Naive B cell (primary cell): ENCODE data around the gene DGKD. TPM values are rescaled to one million over a fixed set of nuclear protein-coding genes. Genes with fewer than 3 reads are reported as not detected.

Experiments
- ATAC-seq, 2 donors: fragments of 150-1000 bp; cut with Tn5 transposase; 2 replicates each; pipeline ENCODE4 v1.10.0; 2021; ENCODE audit warnings: low read depth in 2 of 2, mild to moderate bottlenecking in 2 of 2, moderate library complexity in 2 of 2
- DNase-seq: peaks from one replicate; pipeline ENCODE4 v3.0.0; 2022
- H3K27ac Mint-ChIP-seq, 6 donors: one replicate each; pipeline ENCODE4 v1.8.0; 2020 to 2022; ENCODE audit warnings: mild to moderate bottlenecking in 6 of 6, mixed read lengths in 6 of 6, moderate library complexity in 5 of 6, inconsistent platforms in 2 of 6
- H3K27me3 Mint-ChIP-seq, 3 donors: one replicate each; pipeline ENCODE4 v1.8.0; 2021 to 2022; ENCODE audit warnings: mixed read lengths in 3 of 3, mild to moderate bottlenecking in 1 of 3
- H3K36me3 Mint-ChIP-seq, 2 donors: one replicate each; pipeline ENCODE4 v1.8.0; 2020 to 2022; ENCODE audit warnings: mixed read lengths in 2 of 2, inconsistent platforms in 1 of 2, mild to moderate bottlenecking in 1 of 2
- H3K4me1 Mint-ChIP-seq, 3 donors: one replicate each; pipeline ENCODE4 v1.8.0; 2020 to 2022; ENCODE audit warnings: mixed read lengths in 3 of 3, inconsistent platforms in 1 of 3, mild to moderate bottlenecking in 1 of 3, moderate library complexity in 1 of 3
- H3K4me3 Mint-ChIP-seq, 8 donors: one replicate each; pipeline ENCODE4 v1.8.0; 2020 to 2022; ENCODE audit warnings: mild to moderate bottlenecking in 8 of 8, mixed read lengths in 8 of 8, moderate library complexity in 8 of 8, inconsistent platforms in 2 of 8
- H3K9me3 Mint-ChIP-seq, 7 donors: one replicate each; pipeline ENCODE4 v1.8.0; 2020 to 2022; ENCODE audit warnings: mixed read lengths in 7 of 7, mild to moderate bottlenecking in 5 of 7, inconsistent platforms in 2 of 7, moderate library complexity in 1 of 7
- polyA plus RNA-seq, 6 donors: library from polyadenylated mRNA; unstranded; fragments of 300-500 nt; fragmentation: Illumina TruSeq; gene quantifications; one replicate each; pipeline ENCODE4 v1.2.3, GENCODE V29; 2021; ENCODE audit warnings: low read depth in 6 of 6

DGKD gene
- polyA plus RNA-seq, 6 donors from 2014 or later = 38.0 to 111 (median 67.7) TPM

DNA sequence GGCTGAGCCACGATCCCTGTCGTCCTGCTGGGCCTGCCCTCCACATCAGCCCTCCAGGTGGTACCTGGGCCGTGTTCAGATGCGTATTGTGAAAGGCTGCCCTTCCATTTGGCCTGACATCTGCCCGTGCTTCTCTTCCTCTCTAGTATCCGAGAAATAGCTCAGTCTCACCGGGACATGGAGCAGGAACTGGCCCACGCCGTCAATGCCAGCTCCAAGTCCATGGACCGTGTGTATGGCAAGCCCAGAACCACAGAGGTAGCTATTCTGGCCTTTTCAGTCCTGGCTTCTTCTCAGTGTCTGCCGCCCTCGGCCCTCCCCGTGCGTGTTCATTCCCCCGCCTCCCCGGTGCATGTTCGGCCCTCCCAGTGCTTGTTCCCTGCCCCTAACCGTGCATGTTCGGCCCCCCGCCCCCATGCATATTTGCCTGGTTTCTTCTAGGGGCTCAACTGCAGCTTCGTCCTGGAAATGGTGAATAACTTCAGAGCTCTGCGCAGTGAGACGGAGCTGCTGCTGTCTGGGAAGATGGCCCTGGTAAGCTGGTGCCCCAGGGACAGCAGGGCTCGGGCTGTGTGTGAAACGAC, 108.0 kb downstream of the DGKD start:
- peaks cover 0 to 11% (median 5%) of the 10 kb centered on the region in 3 donors for H3K4me1 Mint-ChIP-seq
- peaks cover 0 to 2% (median 0%) of the 10 kb centered on the region in 7 donors for H3K9me3 Mint-ChIP-seq
- peak overlapping the region; percentile 21 to 92 (median 60) for H3K27ac Mint-ChIP-seq
- peak overlapping the region in 2 of 8 donors; percentile 16 to 19 for H3K4me3 Mint-ChIP-seq
- no peaks in the 10 kb centered on the region for H3K27me3 Mint-ChIP-seq
- peaks cover 9 to 45% of the 10 kb centered on the region in 2 donors for H3K36me3 Mint-ChIP-seq
- ATAC-seq (no peak), DNase-seq (no peak)

DNA sequence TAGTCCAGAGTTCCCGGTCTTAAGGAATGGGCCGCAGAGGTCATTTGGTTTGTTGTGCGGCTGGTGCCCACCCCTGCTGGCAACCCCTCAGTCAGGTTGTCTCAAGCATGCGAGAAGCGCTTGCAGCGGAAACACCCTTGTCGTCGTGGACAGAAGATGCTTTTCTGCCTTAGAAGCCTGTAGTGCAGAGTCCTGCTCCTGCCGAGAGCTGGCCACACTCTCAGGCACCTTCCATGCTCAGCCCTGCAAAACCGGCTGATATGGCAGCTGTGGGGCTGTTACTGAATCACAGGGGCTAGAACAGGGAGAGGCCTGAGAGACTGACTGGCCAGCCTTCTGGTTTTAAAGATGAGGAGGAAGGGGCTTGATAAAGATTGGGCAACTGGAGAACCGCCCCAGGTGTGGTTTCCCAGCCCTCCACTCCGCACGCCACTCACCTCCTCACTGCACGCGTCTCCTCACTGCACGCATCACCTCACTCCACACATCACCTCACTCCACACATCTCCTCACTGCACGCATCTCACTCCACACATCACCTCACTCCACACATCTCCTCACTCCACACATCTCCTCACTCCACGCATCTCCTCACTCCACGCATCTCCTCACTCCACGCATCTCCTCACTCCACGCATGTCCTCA, 108.7 kb downstream of the DGKD start:
- peak overlapping the region in 4 of 6 donors; percentile 20 to 81 (median 40) for H3K27ac Mint-ChIP-seq
- no peak for DNase-seq
- H3K9me3 Mint-ChIP-seq = peaks cover 0 to 2% (median 0%) of the 10 kb centered on the region in 7 donors
- peaks cover 0 to 6% (median 5%) of the 10 kb centered on the region in 3 donors for H3K4me1 Mint-ChIP-seq
- H3K4me3 Mint-ChIP-seq = peak overlapping the region in 1 of 8 donors; percentile 18
- peaks cover 7 to 45% of the 10 kb centered on the region in 2 donors for H3K36me3 Mint-ChIP-seq
- no peak for ATAC-seq
- no peaks in the 10 kb centered on the region for H3K27me3 Mint-ChIP-seq

DNA sequence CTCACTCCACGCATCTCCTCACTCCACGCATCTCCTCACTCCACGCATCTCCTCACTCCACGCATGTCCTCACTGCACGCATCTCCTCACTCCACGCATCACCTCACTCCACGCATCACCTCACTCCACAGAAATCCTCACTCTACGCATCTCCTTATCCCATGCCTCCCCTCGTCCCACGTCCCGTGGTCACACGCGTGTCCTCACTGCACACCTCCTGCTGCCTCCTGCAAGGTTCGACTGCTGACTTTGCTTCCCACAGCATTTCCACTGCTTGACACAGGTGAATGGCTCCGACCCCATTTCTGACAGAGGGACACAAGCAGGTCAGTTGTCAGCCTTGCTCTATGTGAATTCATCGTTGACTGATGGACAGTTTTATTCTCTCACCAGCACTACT, 109.3 kb downstream of the DGKD start:
- H3K4me3 Mint-ChIP-seq = peak overlapping the region in 2 of 8 donors; percentile 18 to 24
- H3K4me1 Mint-ChIP-seq = peaks cover 0 to 6% (median 5%) of the 10 kb centered on the region in 3 donors
- ATAC-seq = no peak
- H3K9me3 Mint-ChIP-seq = peaks cover 0 to 2% (median 0%) of the 10 kb centered on the region in 7 donors
- peak overlapping the region in 3 of 6 donors; percentile 10 to 81 (median 17) for H3K27ac Mint-ChIP-seq
- H3K27me3 Mint-ChIP-seq = no peaks in the 10 kb centered on the region
- no peak for DNase-seq
- H3K36me3 Mint-ChIP-seq = peaks cover 11 to 49% of the 10 kb centered on the region in 2 donors

DNA sequence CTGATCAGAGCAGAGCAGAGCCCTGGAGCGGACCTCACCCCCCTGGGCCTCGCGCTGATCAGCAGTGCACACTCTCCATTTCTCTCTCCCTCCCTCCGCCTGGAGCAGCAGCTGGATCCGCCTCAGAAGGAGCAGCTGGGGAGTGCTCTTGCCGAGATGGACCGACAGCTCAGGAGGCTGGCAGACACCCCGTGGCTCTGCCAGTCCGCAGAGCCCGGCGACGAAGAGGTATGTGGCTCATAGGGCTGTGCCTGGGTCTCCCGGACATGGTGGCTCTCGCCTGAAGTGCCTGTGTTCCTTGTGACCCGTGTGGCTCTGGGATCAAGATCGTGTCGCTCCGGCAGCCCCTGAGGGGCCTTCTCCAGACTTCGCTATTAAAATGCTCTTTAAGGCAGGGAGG, 109.8 kb downstream of the DGKD start:
- peaks cover 0 to 2% (median 0%) of the 10 kb centered on the region in 7 donors for H3K9me3 Mint-ChIP-seq
- ATAC-seq = no peak
- H3K27ac Mint-ChIP-seq = peak overlapping the region in 5 of 6 donors; percentile 6 to 86 (median 81)
- no peak for DNase-seq
- H3K4me3 Mint-ChIP-seq = peak overlapping the region in 1 of 8 donors; percentile 24
- peaks cover 0 to 6% (median 5%) of the 10 kb centered on the region in 3 donors for H3K4me1 Mint-ChIP-seq
- H3K27me3 Mint-ChIP-seq = no peaks in the 10 kb centered on the region
- peaks cover 11 to 53% of the 10 kb centered on the region in 2 donors for H3K36me3 Mint-ChIP-seq

DNA sequence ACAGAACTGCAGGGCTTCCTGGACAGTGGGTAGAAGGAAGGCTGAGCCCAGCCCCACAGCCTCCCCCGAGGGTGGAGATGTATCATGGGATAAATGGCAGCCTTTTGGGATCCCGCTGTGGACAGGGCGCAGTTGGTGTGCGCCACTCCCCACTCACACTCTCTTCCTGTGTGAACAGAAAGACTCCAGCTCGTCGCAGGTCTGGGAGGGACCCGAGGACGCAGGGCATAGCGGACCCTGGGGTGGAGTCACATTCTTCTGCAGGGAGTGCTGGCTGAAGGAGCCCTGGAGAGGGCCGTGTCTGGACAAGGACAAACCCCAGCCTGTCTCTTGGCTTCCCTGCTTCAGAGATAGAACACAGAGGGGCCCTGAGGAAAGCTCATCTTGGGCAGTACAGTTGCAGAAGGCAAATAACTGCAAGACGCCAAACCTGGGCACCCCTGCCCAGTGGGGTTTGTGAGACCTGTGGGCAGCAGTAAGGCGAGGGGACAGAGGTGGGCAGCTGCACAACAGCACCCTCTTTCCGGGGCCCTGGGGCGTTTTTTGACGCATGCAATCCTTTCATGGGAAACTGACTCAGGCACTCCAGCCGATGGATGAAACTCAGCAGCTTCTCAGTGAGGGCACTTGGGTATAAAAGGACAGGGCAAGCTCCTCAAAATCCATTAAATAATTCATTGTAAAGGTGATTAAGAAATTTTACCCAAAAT, 110.4 kb downstream of the DGKD start:
- peak overlapping the region in 2 of 6 donors; percentile 11 to 32 for H3K27ac Mint-ChIP-seq
- DNase-seq (no peak), ATAC-seq (no peak)
- peaks cover 11 to 60% of the 10 kb centered on the region in 2 donors for H3K36me3 Mint-ChIP-seq
- peaks cover 0 to 6% (median 5%) of the 10 kb centered on the region in 3 donors for H3K4me1 Mint-ChIP-seq
- no peak overlapping the region for H3K4me3 Mint-ChIP-seq
- H3K9me3 Mint-ChIP-seq = peaks cover 0 to 2% (median 0%) of the 10 kb centered on the region in 7 donors
- no peaks in the 10 kb centered on the region for H3K27me3 Mint-ChIP-seq

DNA sequence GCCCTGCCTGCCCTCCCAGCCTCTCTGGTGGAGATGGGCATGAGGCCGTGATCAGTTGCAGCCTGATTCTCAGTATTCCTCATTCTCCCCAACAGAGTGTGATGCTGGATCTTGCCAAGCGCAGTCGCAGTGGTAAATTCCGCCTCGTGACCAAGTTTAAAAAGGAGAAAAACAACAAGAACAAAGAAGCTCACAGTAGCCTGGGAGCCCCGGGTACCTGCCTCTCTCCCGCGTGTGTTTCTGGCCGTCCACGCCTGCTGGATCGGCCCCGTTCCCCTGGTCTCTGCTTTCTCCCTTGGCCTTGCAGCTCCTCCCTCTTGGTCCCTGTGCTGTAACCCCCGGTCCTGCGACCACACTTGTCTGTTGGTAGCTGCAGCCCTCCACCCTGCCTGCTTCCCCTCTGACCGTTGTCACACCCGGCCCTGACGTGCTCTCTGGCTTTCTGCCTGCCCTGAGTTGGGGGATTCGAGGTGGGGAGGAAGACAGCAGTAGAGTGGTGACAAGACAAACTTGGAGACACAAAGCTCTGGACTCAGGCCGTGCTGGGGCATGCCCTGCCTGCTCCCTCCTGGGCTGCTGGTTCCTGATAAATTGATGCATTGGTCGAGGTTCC, 112.8 kb downstream of the DGKD start:
- peak overlapping the region in 5 of 6 donors; percentile 15 to 52 (median 39) for H3K27ac Mint-ChIP-seq
- peaks cover 0 to 6% (median 5%) of the 10 kb centered on the region in 3 donors for H3K4me1 Mint-ChIP-seq
- H3K36me3 Mint-ChIP-seq = peaks cover 16 to 63% of the 10 kb centered on the region in 2 donors
- H3K9me3 Mint-ChIP-seq = peaks cover 0 to 2% (median 0%) of the 10 kb centered on the region in 7 donors
- ATAC-seq = no peak
- no peak for DNase-seq
- no peaks in the 10 kb centered on the region for H3K27me3 Mint-ChIP-seq
- no peak overlapping the region for H3K4me3 Mint-ChIP-seq

DNA sequence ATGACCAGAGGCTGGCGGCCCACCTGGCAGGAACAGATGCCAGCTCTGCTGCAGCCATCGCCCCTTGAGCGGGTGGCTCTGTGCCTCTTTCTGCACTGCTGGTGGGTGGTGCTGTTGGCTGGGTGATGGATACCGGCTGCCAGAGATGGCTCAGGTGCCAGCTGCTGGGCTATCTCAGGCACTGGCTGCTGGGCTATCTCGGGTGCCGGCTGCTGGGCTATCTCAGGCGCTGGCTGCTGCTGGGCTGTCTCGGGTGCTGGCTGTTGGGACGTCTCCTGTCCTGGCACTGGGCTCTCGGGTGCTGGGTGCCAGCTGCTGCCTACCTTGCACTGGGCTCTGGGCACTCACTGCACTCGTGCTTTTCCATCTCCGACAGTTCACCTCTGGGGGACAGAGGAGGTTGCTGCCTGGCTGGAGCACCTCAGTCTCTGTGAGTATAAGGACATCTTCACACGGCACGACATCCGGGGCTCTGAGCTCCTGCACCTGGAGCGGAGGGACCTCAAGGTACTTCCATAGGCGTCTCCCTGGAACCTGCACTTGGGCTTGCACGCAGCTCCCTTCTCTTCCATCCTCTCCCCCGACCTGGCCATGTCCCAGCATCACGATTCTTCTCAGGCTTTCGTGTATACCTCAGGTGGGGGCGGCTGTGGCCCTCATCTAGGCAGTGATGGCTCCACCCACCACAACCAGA, 113.9 kb downstream of the DGKD start:
- H3K36me3 Mint-ChIP-seq = peaks cover 27 to 65% of the 10 kb centered on the region in 2 donors
- no peak for DNase-seq

DNA sequence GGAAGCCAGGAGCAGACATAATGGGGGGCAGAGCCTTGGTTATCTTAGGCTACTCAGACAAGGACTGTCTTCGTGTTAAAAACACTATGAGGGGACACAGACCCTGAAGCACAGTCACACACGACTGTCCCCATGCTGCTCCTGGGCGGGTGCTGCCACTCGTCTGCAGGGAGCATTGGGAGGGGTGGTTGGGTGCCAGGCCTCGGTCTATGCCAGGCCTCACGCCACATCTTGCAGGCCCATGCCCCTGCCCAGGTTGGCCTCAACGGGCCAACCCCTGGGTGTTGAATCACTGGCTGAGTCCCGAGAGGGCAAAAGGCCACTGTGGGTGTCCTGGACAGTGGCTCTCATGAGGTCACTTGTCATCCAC, 114.4 kb downstream of the DGKD start:
- Mint-ChIP-seq H3K27me3 (no peaks in the 10 kb centered on the region), H3K36me3 (peaks cover 28 to 60% of the 10 kb centered on the region in 2 donors), H3K9me3 (peaks cover 0 to 3% (median 0%) of the 10 kb centered on the region in 7 donors), H3K27ac (peak overlapping the region in 3 of 6 donors; percentile 21 to 79 (median 50)), H3K4me3 (no peak overlapping the region), H3K4me1 (peaks cover 0 to 10% (median under 1%) of the 10 kb centered on the region in 3 donors)
- no peak for DNase-seq
- ATAC-seq = no peak

More for the DNA sequence above, 113.9 kb downstream of the DGKD start:
- H3K4me1 Mint-ChIP-seq = peaks cover 0 to 5% (median 5%) of the 10 kb centered on the region in 3 donors
- H3K27ac Mint-ChIP-seq = peak overlapping the region in 5 of 6 donors; percentile 23 to 79 (median 50)
- ATAC-seq = no peak
- no peak overlapping the region for H3K4me3 Mint-ChIP-seq
- peaks cover 0 to 3% (median 0%) of the 10 kb centered on the region in 7 donors for H3K9me3 Mint-ChIP-seq
- no peaks in the 10 kb centered on the region for H3K27me3 Mint-ChIP-seq

DNA sequence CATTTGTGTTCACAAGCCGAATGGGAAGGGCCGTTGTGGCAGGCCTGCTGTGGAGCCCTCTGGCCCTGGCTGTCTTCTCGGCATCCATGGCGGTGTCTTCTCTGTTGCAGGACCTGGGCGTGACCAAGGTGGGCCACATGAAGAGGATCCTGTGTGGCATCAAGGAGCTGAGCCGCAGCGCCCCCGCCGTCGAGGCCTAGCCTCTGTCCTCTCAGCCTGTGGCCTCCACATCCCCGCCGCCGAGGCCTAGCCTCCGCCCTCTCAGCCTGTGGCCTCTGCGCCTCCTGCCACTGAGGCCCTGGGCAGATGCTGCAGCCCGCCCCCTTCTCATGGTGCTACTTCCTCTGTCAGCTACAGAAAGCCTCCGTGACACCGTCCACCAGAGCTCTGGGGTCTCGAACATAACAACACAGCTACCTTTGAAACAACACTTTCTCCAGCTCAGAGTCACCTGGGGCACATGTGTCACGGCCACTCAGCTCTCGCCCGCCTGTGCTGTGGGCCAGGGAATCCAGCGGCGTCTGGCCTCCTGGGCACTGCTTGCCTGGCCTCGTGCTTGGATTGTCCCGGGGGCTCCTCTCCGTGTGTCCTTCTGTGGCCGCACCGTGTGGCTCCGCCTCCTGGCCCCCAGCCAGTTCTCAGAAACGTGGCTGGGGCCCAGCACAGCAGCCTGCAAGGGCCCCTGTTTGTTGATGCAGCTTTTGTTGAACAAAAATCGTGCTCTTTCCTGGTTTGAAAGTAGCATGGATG, 115.1 kb downstream of the DGKD start:
- Mint-ChIP-seq H3K9me3 (peaks cover 0 to 3% (median 0%) of the 10 kb centered on the region in 7 donors), H3K4me3 (peak overlapping the region in 1 of 8 donors; percentile 66), H3K4me1 (peaks cover 0 to 10% (median 0%) of the 10 kb centered on the region in 3 donors), H3K36me3 (peaks cover 28 to 53% of the 10 kb centered on the region in 2 donors), H3K27ac (peak overlapping the region; percentile 43 to 94 (median 76)), H3K27me3 (no peaks in the 10 kb centered on the region)
- no peak for ATAC-seq
- DNase-seq = no peak

DNA sequence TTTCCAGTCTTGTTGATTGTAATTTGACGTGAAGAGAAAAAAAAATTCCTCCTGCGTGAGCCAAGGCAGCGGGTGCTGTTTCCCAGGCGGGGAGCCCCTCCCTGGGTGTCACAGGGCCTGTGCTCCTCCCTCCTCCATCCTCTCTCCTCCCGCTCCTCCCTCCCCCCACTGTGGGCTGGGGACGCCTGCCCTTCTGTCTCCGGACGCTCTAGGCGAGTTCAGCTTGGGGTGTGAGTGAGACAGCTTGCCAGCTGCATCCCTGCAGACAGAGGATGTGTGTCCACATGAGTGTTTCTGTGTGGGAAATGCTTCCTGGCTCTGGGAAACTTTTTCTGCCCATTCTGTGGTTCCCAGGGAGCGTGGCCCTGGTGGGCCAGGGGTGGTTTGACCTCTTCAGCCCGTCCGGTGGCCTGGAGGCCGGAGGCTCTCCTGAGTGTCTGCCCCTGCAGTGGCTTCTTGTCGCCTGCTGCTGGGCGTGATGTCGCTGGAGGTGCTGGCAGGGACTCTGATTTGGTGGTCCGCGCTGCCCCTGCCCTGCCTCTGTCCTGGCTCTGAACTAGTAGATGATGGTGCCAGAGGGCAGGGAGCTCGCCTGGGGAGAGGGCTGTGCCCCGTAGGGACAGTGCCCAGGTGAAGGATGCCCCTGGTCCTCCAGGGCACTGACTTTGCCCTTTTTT, 115.9 kb downstream of the DGKD start:
- Mint-ChIP-seq H3K4me1 (peaks cover 0 to 10% (median 0%) of the 10 kb centered on the region in 3 donors), H3K4me3 (no peak overlapping the region), H3K36me3 (peaks cover 28 to 53% of the 10 kb centered on the region in 2 donors), H3K9me3 (peaks cover 0 to 3% (median 0%) of the 10 kb centered on the region in 7 donors), H3K27ac (peak overlapping the region in 4 of 6 donors; percentile 43 to 77 (median 59)), H3K27me3 (no peaks in the 10 kb centered on the region)
- DNase-seq (no peak), ATAC-seq (no peak)

DNA sequence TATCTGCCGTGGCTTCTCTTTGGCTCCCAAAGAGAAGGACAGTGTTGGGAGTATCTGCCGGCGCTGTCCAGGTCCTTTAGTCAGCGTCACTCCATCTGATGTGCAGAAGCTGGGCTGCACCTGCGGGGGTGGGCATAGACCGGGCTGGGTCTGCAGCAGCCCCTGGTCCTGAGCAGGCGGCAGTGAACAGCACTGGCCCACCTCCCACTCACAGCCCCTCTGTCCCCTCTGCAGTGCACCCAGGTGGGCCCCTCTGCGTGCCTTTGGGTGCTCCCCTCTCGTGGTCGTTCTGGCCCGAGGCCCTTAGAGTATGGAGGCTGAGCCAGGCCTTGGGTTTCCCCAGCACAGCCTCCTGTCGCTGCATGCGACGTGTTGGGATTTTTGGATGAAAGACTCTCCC, 116.5 kb downstream of the DGKD start:
- Mint-ChIP-seq H3K27me3 (no peaks in the 10 kb centered on the region), H3K9me3 (peaks cover 0 to 3% (median 0%) of the 10 kb centered on the region in 7 donors), H3K27ac (peak overlapping the region in 3 of 6 donors; percentile 43 to 77 (median 47)), H3K36me3 (peaks cover 28 to 53% of the 10 kb centered on the region in 2 donors), H3K4me1 (peaks cover 0 to 10% (median 0%) of the 10 kb centered on the region in 3 donors), H3K4me3 (peak overlapping the region in 1 of 8 donors; percentile 15)
- ATAC-seq (no peak), DNase-seq (no peak)
